ENCODE measurements around the gene SETD3.

The SETD3 gene

GRCh38 chr14:99510556-99511139, 30.0 kb upstream of the SETD3 start:
- H3K27ac ChIP-seq, result no peak overlapping the region
- TF ChIP-seq, protein P1, sequence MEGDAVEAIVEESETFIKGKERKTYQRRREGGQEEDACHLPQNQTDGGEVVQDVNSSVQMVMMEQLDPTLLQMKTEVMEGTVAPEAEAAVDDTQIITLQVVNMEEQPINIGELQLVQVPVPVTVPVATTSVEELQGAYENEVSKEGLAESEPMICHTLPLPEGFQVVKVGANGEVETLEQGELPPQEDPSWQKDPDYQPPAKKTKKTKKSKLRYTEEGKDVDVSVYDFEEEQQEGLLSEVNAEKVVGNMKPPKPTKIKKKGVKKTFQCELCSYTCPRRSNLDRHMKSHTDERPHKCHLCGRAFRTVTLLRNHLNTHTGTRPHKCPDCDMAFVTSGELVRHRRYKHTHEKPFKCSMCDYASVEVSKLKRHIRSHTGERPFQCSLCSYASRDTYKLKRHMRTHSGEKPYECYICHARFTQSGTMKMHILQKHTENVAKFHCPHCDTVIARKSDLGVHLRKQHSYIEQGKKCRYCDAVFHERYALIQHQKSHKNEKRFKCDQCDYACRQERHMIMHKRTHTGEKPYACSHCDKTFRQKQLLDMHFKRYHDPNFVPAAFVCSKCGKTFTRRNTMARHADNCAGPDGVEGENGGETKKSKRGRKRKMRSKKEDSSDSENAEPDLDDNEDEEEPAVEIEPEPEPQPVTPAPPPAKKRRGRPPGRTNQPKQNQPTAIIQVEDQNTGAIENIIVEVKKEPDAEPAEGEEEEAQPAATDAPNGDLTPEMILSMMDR (IDR thresholded peaks at IDR 0.05), result no peak
- no peak for TF ChIP-seq ZFX (IDR thresholded peaks at IDR 0.05; ENCODE audit: borderline replicate concordance)

GRCh38 chr14:99509871-99510555, 29.4 kb upstream of the SETD3 start:
- H3K27ac ChIP-seq, result no peak overlapping the region
- TF ChIP-seq ZFX (IDR thresholded peaks at IDR 0.05; ENCODE audit: borderline replicate concordance), result no peak

- H3K27ac ChIP-seq, result no peak overlapping the region
Measured at GRCh38 chr14:99508896-99509629, 28.4 kb upstream of the SETD3 start.

GRCh38 chr14:99507860-99508640, 27.4 kb upstream of the SETD3 start:
- no peak overlapping the region for H3K27ac ChIP-seq
- no peak for TF ChIP-seq ZFX (IDR thresholded peaks at IDR 0.05; ENCODE audit: borderline replicate concordance)
- TF ChIP-seq, protein P1 (IDR thresholded peaks at IDR 0.05), result no peak

More at GRCh38 chr14:99508896-99509629, 28.4 kb upstream of the SETD3 start:
- TF ChIP-seq, protein P1 (IDR thresholded peaks at IDR 0.05), result no peak
- no peak for TF ChIP-seq ZFX (IDR thresholded peaks at IDR 0.05; ENCODE audit: borderline replicate concordance)

DNA sequence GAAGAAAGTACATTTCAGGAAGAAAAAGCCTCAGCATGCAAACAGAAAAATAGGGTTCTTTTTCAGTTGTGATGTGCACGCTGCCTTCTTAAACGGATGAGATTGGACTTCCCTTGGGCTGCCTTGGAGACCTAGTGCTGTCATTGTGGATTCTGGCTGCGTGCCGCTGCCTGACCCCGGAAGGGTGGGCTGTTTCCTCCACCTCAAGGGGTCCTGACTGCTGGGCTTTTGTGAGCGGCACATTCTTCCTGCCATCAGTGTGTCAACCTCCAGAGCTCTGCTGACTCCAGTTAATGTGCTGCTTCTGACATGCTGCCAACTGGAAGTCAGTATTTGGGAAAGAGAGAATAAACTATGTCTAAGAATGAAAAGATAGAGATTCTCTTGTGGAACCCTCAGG, 25.6 kb upstream of the SETD3 start:
- no peak overlapping the region for H3K27ac ChIP-seq
- TF ChIP-seq, protein P1 (IDR thresholded peaks at IDR 0.05), result no peak
- no peak for TF ChIP-seq ZFX (IDR thresholded peaks at IDR 0.05; ENCODE audit: borderline replicate concordance)

- no peak for TF ChIP-seq ZFX (IDR thresholded peaks at IDR 0.05; ENCODE audit: borderline replicate concordance)
- TF ChIP-seq, protein P1 (IDR thresholded peaks at IDR 0.05), result no peak
- H3K27ac ChIP-seq, result no peak overlapping the region
Measured at GRCh38 chr14:99505089-99505488, 24.4 kb upstream of the SETD3 start.

DNA sequence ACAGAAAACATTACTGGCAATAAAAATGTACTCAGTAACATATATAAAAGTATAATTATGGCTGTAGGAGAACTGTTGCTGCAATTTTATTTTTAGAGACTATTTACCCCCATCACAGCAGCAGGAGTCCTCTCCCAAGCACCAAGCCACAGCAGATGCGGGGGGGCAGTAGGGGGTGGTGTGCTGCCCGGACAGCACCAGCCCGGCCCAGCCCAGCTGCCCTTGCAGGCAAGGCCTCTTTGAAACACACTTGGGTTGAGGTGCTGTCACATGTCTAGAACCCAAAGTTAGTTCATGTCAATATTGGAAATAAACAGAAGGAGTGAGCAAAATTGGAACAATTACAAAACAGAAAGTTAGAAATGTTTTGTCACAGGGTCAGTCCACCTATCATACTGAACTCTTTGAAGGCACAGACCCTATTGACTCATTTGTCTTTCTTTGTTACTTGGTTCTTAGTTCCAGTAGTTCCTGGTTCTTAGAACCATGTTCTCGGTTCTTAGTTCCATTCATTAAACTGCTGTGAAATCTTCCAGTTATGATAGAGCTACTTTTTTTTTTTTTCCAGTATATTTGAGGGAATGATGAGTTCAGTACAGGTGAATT, 23.3 kb upstream of the SETD3 start:
- TF ChIP-seq, protein P1 (IDR thresholded peaks at IDR 0.05), result no peak
- H3K27ac ChIP-seq, result no peak overlapping the region

Measured in 22Rv1 (cell line).